ENCODE data around the gene PANK4.

The PANK4 gene

DNA sequence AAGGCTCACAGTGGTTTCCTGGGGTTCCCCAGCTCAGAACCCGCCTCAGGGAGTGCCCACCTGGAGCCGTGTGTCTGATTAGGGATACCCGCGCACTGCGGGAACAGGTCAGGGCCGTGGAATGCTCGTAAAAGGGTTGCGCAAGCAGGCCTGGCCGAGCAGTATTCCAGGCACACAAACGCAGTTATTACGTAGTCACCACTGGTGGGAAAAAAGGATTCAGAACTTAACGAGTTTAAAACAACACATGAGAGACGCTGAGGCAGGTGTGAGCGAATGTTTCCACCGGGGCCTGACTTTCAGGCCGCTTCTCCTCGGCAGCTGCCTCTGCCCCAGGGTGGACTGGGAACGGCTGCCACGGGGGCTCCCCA is 32.1 kb downstream of the PANK4 start:
- no peak for DNase-seq

DNA sequence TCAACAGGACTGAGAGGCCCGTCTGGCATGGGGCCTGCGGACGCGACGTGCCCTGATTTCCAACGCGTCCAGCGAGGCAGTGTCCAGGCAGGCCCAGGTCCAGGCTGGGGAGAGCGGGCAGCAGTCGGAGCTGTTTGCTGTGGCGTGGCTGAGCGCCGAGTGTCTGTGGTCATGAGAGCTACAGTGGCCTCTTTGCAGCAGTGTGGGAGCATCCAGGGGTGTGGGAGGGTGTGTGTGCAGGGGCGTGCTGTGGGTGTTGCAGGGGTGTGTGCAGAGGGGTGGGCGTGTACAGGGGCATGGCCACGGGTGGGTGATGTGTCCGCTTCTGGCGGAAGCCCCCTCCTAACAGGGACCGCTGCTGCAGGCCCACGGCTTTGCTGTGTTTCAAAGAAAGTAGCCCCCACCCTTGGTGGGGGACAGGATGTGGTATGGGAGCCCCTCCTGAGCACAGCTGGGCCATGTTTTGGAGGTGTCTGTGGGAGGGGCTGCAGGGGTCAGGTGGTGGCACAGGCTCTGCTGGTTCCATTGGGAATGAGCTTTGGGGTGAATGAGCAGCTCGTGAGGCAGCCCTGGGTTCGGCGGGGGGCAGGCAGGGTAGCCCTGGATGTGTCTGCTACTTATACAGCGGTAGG is 32.6 kb downstream of the PANK4 start:
- DNase-seq, result no peak

DNA sequence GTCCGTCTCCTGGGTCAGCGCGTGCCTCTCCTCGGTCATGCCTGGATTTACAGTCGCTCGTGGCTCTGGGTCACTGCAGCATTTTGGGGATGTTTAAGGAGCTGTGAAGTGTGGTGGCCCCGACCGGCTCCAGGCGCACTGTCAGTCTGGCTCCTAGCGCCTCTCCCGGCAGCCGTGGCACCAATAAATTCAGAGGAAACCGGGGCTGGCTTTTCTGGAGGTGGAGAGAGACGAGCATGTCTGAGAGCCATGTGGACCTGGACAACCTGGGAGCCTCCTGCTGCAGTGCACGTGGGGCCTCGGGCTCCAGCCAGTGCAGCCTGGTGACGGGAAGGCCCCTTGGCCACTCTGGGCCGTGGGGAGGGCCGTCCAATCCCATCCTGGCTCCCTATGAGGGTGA is 33.2 kb downstream of the PANK4 start:
- no peak for DNase-seq

DNA sequence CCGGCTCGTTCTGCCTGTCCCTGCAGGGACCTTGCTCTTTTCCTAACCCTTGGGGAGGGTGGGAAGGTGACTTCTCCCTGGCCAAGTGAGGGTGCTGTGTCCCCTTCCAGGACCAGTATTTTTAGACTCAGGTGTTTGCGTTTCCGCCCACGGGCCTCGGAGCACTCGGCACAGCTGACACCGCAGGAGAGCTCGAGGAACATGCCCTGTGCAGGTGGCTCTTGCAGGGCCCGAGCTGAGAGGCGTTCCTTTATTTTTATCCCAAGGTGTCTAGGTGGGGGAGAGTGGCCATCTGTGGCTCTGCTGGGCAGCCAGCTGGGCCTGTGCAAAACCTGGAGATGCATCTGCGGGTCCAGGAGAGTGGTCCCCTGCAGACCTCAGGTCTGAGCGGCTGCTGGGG is 34.3 kb downstream of the PANK4 start:
- no peak for DNase-seq

DNA sequence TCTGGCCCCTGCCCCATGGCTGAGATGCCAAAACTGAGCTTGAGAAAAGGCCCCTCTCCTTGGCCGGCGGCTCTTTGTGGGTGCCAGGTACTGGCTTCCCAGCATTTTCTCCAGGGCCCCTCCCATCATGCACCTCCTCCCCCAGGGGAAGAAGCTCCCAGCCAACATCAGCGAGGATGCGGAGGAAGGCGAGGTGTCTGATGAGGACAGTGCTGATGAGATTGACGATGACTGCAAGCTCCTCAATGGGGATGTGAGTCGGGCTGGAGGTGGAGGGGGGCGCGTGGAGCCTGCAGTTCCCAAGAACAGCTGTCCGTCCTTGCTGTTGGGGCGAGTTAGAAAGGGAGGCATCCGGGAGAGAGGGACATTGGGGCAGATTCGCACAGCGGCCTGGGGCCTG is 36.8 kb downstream of the PANK4 start:
- no peak for DNase-seq

DNA sequence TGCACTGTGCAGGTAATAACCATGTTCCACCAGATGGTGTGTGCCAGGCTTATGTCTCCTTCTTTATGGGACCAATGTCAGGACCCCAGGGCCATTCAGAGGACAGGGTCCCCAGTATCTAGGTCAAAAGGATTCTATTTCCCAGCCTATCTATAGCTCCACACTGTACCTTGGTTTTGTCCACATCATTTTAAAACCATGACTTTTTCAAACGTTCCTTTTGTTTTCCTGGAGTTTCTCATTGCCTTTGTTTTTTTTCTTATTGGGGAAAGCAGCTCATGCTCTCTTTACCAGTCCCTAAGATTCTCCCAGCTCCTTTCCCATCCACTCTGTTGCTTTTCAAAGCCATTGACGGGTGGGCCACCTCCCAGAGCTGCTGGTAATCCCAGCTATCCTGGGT is 37.7 kb downstream of the PANK4 start:
- DNase-seq, result no peak

DNA sequence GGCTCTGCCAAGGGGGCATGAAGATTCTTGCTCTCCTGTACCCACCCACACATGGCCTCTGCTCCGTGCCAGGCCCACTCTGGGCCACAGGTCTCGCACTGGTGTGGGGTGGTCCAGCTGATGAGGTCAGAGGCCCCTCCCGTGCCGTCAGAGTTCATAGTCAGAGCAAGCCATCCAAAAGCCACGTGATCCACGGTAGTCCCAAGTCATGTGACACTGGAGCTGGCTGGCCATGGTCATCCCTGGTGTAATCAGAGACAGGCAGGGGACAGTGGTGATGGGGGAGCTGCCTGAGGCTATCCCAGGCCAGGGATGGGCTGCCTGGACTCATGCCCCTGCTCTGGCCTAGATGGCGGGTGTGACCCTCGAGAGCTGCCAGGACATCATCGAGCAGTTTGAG is 39.8 kb downstream of the PANK4 start:
- no peak for DNase-seq

DNA sequence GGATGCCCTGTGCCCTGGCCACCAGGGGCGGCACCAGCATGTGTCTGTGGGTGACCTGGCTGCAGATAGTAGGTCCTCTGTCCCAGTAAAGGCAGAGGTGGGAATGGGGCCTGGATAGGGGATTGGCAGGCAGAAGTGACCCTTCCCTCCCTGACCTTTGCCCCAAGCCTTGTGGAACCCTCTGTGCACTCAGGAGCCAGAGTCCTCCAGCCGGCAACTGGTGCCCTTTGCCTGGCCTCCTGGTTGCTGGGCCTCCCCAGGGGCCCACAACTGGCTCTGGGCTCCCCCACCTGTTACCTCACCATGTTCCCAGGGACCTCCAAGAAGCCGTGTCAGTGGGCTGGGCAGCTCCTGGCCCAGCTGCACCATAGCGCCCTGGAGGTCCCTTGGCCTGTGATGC is 40.4 kb downstream of the PANK4 start:
- DNase-seq, result no peak

DNA sequence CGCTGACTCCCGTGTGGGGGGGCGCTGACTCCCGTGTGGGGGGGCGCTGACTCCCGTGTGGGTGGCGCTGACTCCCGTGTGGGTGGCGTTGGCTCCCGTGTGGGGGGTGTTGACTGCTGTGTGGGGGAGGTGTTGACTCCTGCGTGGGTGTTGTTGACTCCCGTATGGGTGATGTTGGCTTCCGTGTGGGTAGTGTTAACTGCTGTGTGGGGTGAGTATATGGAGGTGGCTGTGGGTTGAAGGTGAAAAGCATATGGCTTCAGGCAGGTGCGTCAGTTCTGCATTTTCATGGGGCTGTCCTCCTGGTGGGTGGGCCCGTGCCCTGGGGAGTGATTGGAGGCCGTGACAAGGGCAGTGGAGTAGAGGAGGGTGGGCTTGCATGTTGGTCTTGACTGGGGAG is 42.4 kb downstream of the PANK4 start:
- no peak for DNase-seq

DNA sequence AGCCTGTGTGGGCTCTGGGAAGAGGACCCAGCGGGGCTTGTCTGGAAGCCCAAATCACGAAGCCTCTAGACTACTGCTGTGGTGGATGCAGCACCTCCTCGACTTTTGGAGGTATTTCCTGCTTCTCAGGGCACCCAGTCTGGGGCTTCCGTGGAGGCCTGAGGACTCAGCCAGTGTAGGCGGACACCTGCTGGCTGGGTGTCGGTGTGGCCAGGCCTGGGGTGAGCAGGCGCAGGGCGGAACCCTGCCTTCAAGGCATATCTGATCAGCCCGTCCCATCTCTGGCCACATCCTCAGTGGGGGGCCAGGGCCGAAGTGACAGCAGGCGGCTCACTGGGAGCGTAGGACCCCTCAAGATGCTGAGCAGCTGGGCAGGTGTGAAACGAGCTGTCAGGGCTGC is 43.4 kb downstream of the PANK4 start:
- no peak for DNase-seq

DNA sequence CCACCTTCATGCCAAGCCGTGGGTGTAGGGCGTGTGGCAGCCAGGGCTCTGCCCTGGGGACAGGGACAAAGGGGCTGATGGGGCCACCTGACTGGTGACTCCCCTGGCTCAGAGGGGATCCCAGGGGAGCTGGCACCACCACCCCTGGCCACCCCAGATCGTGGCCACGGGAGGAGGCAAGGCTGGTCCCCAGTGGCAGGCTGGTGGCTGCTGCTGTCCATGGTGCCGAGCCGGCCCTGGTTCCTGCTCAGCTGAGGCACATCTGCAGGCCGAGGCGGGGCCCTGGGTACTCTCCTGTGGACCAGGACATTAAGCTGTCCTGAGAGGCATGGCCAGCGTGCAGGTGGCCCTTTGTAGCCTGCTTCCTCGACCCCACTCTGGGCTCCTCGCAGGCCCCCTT is 43.8 kb downstream of the PANK4 start:
- no peak for DNase-seq

DNA sequence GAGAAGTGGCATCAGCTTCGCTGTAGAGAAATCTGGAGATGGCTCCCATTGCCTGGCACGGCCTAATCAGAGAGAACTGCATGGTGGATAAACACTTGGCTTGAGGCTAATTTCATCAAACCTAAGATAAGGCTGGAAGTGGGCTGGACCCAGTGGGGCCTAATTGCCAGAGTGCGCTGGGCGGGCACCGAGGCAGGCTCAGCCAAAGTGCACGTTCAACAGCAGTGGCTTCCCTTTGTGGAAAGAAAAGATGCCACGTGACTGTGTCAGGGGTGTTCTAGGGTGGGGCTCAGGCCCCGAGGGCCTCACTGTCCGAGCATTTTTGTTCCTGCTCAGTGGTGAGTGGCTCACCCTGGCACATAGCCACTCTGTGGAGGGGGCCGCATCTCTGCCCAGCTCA is 44.5 kb downstream of the PANK4 start:
- DNase-seq, result no peak

DNA sequence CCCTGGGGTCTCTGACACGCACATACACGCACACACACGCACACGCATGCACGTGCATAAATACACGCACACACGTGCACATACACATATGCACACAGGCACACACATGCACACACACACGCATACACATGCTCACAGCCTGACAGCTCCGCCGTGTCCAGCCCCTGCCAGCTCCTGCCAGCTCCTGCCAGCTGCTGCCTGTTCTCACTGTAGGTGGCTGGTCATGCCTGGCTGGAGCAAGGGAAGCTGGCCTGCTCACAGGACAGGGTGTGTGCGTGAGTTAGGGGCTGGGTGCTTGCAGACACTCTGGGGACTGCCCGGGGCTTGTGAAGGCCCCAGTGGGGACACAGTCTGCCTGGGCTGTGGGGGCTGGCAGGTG is 45.4 kb downstream of the PANK4 start:
- DNase-seq, result no peak

DNA sequence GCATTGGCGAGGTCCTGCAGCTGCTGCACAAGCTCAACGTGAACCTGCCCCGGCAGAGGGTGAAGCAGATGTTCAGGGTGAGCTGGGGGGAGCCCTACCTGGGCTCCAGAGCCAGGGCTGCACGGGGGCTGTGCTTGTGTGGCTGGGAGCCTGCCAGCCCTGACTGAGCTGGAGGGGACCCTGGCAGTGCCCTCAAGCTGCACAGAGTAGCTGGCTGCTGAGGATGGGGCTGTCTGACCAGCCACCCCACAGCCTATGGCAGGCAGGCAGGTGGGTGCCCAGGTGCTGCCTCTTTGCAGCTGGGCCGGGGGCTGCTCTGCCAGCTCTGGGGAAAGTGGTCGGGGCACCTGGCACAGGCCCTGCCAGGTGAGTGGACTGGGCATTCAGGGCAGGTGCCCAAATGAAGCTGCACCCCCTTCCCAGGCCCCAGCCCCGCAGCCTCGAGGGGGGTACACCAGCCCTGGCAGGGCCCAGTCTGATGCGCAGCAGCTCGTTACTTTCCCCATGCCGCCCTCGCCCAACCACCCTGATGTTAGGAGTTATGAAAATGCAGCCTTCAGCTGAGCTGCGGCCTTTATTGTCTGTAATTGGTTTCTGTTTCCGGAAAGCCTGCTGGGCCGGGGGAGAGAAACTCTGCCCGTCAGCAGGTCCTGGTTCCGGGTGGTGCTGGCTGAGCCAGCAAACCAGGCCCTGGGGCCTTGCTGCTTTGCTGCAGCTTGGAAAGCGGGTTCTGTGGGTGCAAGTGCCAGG is 46.0 kb downstream of the PANK4 start:
- no peak for DNase-seq

DNA sequence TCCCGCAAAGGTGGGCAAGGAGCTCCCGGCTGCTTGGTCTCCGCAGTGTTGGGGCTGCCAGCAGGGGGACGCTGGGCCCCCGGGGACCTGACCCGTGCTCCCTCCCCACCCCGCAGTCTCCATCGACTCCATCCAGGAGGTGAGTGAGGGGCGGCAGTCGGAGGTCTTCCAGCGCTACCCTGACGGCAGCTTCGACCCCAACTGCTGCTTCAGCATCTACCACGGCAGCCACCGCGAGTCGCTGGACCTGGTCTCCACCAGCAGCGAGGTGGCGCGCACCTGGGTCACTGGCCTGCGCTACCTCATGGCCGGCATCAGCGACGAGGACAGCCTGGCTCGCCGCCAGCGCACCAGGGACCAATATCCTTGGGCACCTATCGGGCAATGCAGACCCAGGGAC is 46.8 kb downstream of the PANK4 start:
- no peak for DNase-seq

DNA sequence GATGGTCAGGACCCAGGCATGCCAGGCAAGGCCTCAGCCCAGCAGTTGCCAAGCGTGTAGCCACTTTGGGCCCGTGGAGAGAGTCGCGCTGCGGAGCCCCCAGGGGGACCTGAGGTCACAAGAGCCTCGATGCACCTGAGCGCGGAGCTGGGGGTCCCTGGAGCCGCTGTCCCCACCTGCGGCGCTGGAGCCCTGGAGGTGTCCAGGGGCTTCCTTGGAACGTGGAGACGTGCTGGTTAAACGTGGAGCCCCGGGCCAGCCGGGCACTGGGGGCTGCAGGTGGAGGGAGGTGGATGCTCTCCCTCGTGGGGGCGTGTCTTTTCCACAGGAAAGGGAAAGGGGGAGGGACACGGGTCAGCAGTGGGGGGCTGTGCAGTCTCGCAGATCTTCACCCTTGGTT is 47.2 kb downstream of the PANK4 start:
- no peak for DNase-seq

DNA sequence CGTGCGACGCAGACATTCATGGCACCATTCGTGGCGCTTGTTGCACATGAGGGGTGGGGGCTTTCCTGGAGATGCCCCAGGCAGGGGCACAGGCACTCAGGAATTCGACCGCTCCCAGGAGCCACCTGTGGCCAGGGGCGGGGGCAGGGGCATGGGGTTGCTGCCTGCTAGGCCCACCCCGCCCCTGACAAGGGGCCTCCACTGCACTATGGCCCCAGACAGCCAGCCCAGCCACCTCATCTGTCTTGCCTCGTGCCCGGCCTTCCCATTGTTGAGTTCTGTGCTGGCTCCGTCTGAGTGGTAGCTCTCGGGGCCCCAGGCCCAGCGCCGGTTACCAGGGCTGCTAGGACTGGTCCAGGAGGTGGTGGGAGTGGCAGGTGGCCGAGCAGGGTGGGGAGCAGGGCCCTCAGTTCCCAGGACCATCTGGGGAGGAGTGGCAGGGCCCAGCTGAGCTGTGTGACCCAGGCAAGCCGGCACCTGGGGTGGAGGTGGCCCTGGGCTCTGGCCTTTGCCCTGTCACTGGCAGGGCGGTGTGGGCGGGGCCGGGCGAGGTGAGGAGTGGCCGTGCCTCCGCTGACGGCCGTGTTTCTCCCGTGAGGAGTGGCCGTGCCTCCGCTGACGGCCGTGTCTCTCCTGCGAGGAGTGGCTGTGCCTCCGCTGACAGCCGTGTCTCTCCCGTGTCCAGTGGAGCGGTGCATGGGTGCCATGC is 48.5 kb downstream of the PANK4 start:
- DNase-seq, result no peak

DNA sequence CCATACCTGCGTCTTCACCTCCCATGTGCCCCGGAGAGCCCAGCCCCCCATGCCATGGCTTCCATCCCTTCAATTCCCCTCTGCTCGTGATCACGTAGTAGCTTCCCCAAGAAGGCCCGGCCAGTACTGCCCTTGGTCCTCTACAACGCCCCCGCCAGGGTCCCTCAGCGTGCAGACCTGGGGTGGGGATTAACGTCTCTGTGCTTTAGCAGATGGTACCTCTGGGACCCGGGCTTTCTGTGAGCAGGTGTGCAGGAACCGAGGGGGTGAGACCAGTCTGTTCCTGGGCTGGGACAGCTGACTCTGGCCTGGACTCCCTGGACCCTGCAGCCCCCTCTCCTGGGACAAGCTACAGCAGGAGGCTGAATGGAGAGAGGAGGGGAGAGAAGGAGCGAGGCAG is 49.1 kb downstream of the PANK4 start:
- DNase-seq, result no peak

DNA sequence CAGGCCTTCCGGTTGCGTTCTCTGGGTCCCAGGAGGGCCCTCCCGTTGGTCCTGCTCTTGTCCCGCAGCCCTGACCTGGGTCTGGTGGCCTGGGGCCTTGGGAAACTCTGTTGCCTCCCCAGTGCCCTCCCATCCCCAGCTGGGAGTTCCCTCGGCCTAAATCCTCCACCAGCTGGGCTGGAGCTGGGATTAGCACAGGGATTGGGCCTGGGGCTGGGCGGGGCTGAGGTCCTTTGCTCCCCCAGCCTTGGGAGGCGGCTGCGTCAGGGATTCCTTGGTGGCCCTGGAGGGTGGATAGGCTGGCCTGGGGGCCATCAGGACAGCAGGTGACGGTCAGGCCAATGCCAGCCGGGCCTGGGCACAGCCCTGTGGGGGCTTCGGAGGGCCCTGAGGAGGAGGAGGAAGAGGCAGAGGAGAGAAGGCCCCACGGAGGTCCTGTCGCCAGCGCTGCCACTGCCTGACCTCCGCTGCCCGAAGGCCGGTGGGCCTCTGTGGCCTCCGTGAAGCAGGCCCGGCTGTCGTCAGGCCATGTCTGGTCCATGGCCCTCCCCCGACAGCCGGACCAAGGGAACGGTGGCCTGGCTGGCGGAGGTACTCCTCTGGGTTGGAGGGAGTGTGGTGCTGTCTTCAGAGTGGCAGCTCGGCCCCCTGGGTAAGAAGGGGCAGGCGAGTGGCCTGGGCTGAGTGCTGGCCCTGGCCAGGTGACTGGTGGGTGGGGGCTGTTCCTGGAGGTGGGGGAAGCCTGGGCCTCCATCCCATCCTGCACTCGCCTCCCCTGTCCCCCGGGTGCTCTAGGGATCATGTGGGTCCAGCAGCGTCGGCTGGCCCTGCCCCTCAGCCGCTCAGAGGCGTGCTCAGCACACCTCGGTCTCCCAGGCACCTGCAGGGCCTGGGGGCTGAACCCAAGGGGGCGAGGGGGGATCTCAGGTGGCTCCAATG is 50.1 kb downstream of the PANK4 start, which contains the start of gene PLCH2:
Gene PLCH2 (plus strand): TSS at position 229 of the 939 bp plus-strand sequence. CDS start 300 bp downstream, at position 529.
- DNase-seq, result no peak

DNA sequence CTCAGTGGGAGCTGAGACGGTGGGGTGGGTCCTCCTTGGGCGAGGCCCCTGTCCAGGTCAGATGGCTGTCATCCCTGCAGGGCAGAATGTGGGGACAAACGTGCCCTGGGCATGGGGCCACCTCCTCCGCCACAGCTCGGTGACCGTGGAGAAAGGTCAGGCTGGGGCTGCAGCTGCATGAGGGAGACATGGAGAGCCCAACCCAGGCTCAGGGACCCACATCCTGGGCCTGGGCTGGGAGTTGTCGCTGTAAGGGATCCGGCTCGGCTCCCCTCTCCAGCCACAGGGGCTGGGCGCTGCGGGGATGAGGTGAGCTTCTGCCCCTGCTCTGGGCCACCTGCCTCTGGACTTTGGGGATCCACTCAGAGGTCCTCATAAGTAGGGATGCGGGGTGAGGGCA is 50.8 kb downstream of the PANK4 start:
- no peak for DNase-seq

DNA sequence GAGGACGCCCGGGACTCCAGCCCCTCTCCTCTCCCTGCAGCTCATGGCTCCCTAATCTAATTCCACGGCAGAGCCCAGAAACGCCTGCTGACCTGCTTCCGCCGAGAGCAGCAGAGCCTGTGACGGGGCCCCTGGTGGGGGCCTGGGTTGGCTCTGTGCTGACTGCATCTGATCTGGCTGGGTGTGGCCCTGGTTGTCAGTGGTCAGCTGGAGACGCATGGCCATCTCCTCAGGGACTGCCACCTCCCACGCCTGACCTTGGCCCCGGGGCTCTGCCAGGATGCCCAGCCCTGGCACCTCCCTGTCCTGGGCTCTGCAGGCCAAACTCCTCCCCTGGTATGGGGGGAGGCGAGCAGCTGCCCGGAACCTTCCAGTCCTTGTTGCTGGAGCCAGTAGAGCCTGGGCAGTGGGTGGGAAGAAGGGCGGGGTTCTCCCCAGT is 51.4 kb downstream of the PANK4 start:
- no peak for DNase-seq

DNA sequence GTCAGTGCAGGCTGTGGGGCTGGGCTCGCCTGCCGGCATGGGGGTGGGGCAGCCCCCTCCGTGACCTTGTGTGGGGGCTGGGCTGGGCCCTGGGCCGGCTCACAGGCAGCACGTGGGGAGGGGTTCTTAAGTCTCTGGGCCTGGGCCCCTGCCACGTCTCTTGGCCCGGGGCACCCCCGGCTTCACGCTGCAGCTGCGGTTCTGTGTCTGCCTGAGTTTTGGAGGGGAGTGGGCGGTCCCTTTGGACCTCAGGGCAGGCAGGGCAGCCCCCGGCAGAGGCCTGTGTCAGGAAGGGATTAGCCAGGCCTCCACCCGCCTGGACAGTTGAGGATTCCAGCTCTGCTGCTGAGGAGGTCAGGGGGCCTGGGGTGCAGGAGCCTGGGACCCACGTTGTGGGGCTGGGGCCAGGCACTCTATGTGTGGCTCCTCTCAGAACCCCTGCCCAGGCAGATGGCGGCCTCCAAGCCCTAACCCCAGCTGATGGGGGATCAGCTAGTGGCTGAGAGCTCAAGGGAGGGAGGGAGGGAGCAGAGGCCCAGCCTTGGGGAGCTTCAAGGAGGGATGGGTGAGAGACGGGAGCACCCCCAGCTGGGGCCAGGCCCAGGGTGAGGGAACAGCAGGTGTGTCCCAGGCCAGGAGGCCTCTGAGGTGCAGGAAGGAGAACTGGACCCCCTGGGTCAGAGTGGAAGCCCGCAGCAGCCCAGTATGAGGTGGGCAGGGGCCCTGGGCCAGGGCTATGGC is 52.1 kb downstream of the PANK4 start:
- DNase-seq, result no peak
